Mononuclear cell (primary cell): ENCODE measurements around the gene PREX1. TPM values are rescaled to one million over a fixed set of nuclear protein-coding genes. Genes with fewer than 3 reads are reported as not detected.
"Not testable (repeated sequence)": the region's sequence is repeated elsewhere in the genome, so short reads cannot be mapped to it uniquely, and the experiment has no call there.

Experiments used
- H3K27me3 ChIP-seq: 2 replicates; pipeline ENCODE4 v1.6.0; 2011; ENCODE audit warnings: low read length, control low read depth; ENCODE audit not compliant: insufficient read depth
- H3K4me1 ChIP-seq: 2 replicates; pipeline ENCODE4 v1.5.1; 2011; ENCODE audit warnings: mild to moderate bottlenecking, low read length, control low read depth; ENCODE audit not compliant: insufficient read depth
- H3K4me3 ChIP-seq: 2 replicates; pipeline ENCODE4 v1.5.1; 2011; ENCODE audit warnings: mild to moderate bottlenecking, low read length, moderate library complexity
- H3K9me3 ChIP-seq: 2 replicates; pipeline ENCODE4 v1.5.1; 2011; ENCODE audit warnings: low read depth, mild to moderate bottlenecking, control low read depth, low read length
- total RNA-seq: library from RNA; depleted of rRNA; stranded (reverse); fragments of >200 nt; gene quantifications from one replicate; pipeline ENCODE4 v1.2.3, GENCODE V29; 2012

Gene PREX1
- total RNA-seq, 1 donor = 128 TPM

- no peaks in the 10 kb centered on the region for H3K9me3 ChIP-seq
- H3K27me3 ChIP-seq = no peaks in the 10 kb centered on the region
- no peak overlapping the region for H3K4me3 ChIP-seq
- H3K4me1 ChIP-seq = peaks cover 31% of the 10 kb centered on the region
These were observed 13.5 kb upstream of the PREX1 start for GRCh38 chr20:48841196-48841874.

- Histone ChIP-seq H3K4me1 (peaks cover 16% of the 10 kb centered on the region), H3K4me3 (no peak overlapping the region), H3K27me3 (no peaks in the 10 kb centered on the region), H3K9me3 (no peaks in the 10 kb centered on the region)
These were observed 11.5 kb upstream of the PREX1 start for GRCh38 chr20:48839154-48839917.

GRCh38 chr20:48837014-48837413 lies 9.2 kb upstream of the PREX1 start:
- H3K4me1 ChIP-seq = peaks cover 23% of the 10 kb centered on the region
- H3K9me3 ChIP-seq = no peaks in the 10 kb centered on the region
- no peaks in the 10 kb centered on the region for H3K27me3 ChIP-seq
- H3K4me3 ChIP-seq = no peak overlapping the region

GRCh38 chr20:48835390-48835789 lies 7.6 kb upstream of the PREX1 start:
- H3K9me3 ChIP-seq = no peaks in the 10 kb centered on the region
- H3K4me3 ChIP-seq = no peak overlapping the region
- H3K4me1 ChIP-seq = peaks cover 39% of the 10 kb centered on the region
- H3K27me3 ChIP-seq = no peaks in the 10 kb centered on the region

GRCh38 chr20:48834278-48834677 lies 6.5 kb upstream of the PREX1 start:
- no peaks in the 10 kb centered on the region for H3K27me3 ChIP-seq
- peaks cover 37% of the 10 kb centered on the region for H3K4me1 ChIP-seq
- no peak overlapping the region for H3K4me3 ChIP-seq

GRCh38 chr20:48832405-48832730 lies 4.6 kb upstream of the PREX1 start:
- no peaks in the 10 kb centered on the region for H3K9me3 ChIP-seq
- no peaks in the 10 kb centered on the region for H3K27me3 ChIP-seq
- no peak overlapping the region for H3K4me3 ChIP-seq
- H3K4me1 ChIP-seq = peaks cover 40% of the 10 kb centered on the region

More at GRCh38 chr20:48834278-48834677, 6.5 kb upstream of the PREX1 start:
- H3K9me3 ChIP-seq = no peaks in the 10 kb centered on the region

- no peaks in the 10 kb centered on the region for H3K9me3 ChIP-seq
- H3K4me3 ChIP-seq = no peak overlapping the region
These were observed 4.1 kb upstream of the PREX1 start for GRCh38 chr20:48831718-48832404.

GRCh38 chr20:48830826-48831318 lies 3.1 kb upstream of the PREX1 start:
- Histone ChIP-seq H3K4me3 (no peak overlapping the region), H3K4me1 (peaks cover 43% of the 10 kb centered on the region), H3K27me3 (no peaks in the 10 kb centered on the region), H3K9me3 (no peaks in the 10 kb centered on the region)

More at GRCh38 chr20:48831718-48832404, 4.1 kb upstream of the PREX1 start:
- H3K4me1 ChIP-seq = peaks cover 40% of the 10 kb centered on the region
- H3K27me3 ChIP-seq = no peaks in the 10 kb centered on the region

- H3K27me3 ChIP-seq = no peaks in the 10 kb centered on the region
- peaks cover 52% of the 10 kb centered on the region for H3K4me1 ChIP-seq
- H3K9me3 ChIP-seq = no peaks in the 10 kb centered on the region
- no peak overlapping the region for H3K4me3 ChIP-seq
These were observed 2.1 kb upstream of the PREX1 start for GRCh38 chr20:48829940-48830339.

- Histone ChIP-seq H3K27me3 (no peaks in the 10 kb centered on the region), H3K4me1 (peaks cover 62% of the 10 kb centered on the region), H3K9me3 (no peaks in the 10 kb centered on the region), H3K4me3 (peak overlapping the region; percentile 55)
These were observed 1.1 kb upstream of the PREX1 start for GRCh38 chr20:48828734-48829460.

GRCh38 chr20:48826883-48827771 lies 672 bp downstream of the PREX1 start:
- H3K4me3 ChIP-seq = peak overlapping the region; percentile 99
- peaks cover 70% of the 10 kb centered on the region for H3K4me1 ChIP-seq
- no peaks in the 10 kb centered on the region for H3K27me3 ChIP-seq
- H3K9me3 ChIP-seq = no peaks in the 10 kb centered on the region

GRCh38 chr20:48826480-48826879 lies 1.3 kb downstream of the PREX1 start:
- H3K4me1 ChIP-seq = peaks cover 70% of the 10 kb centered on the region
- H3K4me3 ChIP-seq = peak overlapping the region; percentile 99
- H3K9me3 ChIP-seq, H3K27me3 ChIP-seq: not testable (repeated sequence)

GRCh38 chr20:48826069-48826468 lies 1.7 kb downstream of the PREX1 start:
- Histone ChIP-seq H3K4me3 (peak overlapping the region; percentile 99), H3K4me1 (peaks cover 70% of the 10 kb centered on the region), H3K27me3 (no peaks in the 10 kb centered on the region), H3K9me3 (no peaks in the 10 kb centered on the region)

GRCh38 chr20:48825566-48825920 lies 2.3 kb downstream of the PREX1 start:
- Histone ChIP-seq H3K4me3 (peak overlapping the region; percentile 99), H3K27me3 (no peaks in the 10 kb centered on the region), H3K9me3 (no peaks in the 10 kb centered on the region), H3K4me1 (peaks cover 70% of the 10 kb centered on the region)
